Stimulated activated CD4-positive, alpha-beta T cell treated with anti-CD3 and anti-CD28 coated beads, TNF-alpha, amount 100 ng/mL, for 24 hours (primary cell): ENCODE data around the gene SSBP4.
"Not testable (repeated sequence)": the region's sequence is repeated elsewhere in the genome, so short reads cannot be mapped to it uniquely, and the experiment has no call there.

ENCODE experiments used
- DNase-seq, 3 experiments: peaks; one replicate each; pipeline ENCODE4 v3.0.0-alpha.2; 2020; ENCODE audit warnings: low read depth in 3 of 3

SSBP4 gene

DNA sequence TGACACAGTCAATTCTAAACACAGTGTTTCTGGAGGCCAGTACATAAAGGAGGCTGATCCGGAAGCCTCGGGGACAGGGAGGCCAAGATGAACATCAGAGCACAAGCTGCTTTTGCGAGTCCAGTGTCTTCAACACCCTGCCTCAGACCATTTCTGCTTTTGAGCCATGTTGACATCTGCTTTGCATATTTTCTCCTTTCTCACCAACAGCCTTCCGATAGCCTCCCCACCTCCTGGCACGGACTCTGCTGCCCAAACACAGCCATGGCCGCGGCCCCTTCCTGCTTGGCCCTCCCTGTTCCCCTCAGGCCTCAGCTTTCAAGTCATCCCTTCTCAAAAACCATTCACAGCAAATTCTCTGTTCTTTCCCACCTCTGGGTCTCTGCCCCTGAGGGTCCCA, 25.4 kb upstream of the SSBP4 start:
- no peak for DNase-seq

GRCh38 chr19:18396471-18397241, 22.5 kb upstream of the SSBP4 start:
- DNase-seq = no peak

DNA sequence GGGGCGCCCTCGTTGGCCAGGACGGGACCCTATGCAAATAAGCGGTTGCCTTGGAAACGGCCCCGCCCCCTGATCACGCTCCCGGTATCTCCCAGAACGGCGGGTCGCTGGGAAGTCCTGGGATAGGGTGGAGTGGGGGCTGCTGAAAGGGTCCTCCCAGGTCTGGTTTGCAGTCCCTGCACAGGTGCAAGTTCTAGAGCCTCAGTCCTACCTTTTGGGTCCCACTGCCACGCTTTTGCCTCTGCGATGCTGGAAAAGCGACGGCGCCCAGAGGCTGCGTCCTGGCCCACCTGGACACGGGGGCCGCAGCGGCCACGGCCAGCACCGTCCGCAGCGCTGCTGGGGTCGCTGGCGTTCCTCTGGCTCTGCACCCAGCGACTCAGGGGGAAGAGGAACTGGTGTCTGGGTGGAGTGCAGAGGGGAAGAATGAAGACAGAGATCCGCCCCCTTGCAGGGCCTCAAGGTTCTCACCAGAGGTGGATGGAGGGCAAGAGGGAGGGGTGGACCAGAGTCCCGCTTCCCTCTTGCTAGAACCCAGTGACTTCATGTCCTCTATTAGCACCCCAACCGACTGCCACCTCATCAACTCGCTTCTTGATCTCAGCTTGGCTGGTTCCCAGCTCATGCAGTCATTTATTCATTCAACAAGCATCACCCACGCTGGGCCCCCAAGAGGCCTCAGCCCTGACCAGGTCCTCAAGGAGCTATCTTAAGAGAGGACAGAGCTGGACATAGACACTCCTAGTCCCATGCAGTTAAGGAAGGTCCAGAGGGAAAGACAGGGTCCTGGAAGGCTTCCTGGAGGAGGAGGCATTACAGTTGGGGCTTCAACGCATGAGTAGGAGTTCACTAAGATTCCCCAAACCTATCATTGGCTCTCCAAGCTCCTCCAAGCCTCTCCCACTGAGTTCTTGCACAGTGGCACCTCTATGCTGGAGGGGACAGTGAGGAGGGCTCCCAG, 21.7 kb upstream of the SSBP4 start, which contains the start of gene LRRC25:
Gene LRRC25 (minus strand): TSS at position 381 of the 961 bp plus-strand sequence. CDS start 659 bp downstream, outside the sequence.
- no peak for DNase-seq

- DNase-seq = no peak
These were observed 20.2 kb upstream of the SSBP4 start for GRCh38 chr19:18399008-18399407.

DNA sequence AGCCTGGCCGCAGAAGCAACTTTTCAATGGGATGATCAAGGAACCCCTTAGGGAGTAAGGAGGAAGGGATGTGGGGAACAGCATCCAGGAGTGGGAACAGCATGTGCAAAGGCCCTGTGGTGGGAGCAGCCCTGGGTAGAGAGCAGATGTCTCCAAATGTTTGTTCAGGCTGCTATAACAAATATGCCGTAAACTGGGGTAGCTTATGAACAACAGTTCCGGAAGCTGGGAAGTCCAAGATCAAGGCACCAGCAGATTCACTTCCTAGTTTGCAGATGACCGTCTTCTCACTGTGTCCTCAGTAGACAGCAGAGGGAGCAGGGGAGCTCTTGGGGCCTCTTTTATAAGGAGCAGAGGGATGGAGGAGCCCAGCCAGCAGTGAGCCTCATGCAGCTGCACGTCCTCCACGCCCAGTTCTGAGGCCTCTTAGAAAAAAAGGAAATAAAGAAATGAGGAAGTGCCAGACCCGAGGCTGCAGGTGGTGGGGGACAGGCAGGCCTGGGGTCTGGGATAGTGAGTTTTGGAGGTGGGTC, 17.6 kb upstream of the SSBP4 start:
- DNase-seq = no peak

GRCh38 chr19:18402455-18403248, 16.5 kb upstream of the SSBP4 start:
- not testable (repeated sequence) for DNase-seq

DNA sequence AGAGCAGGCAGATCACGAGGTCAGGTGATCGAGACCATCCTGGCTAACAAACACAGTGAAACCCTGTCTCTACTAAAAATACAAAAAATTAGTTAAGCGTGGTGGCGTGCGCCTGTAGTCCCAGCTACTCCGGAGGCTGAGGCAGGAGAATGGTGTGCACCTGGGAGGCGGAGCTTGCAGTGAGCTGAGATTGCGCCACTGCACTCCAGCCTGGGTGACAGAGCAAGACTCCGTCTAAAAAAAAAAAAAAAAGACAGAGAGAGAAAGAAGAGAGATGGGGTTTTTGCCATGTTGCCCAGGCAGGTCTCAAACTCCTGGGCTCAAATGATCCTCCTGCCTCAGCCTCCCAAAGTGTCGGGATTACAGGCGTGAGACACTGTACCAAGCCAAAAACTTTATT, 13.4 kb upstream of the SSBP4 start:
- not testable (repeated sequence) for DNase-seq

- no peak for DNase-seq
These were observed 12.4 kb upstream of the SSBP4 start for GRCh38 chr19:18406749-18407148.

DNA sequence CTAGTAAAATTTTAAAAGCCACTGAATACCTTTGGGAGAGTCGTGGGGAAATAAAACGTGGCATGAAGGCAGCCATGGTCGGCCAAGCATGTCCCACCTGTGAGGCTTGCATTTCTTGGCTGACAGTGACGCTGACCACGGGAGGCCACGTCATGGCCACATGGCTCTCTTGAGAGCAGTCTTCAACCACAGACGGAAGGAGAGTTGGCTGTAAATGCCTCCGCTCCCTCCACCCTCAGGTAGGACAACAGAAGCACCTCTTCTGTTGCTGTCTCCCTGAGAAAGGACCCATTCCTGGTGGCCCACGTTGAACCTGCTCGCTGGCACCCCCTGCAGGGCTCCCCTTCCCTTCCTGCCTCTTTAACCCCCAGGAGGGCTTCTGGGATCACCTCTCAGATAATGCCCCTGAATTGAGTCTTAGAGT, 11.1 kb upstream of the SSBP4 start:
- DNase-seq = no peak

- no peak for DNase-seq
These were observed 6.5 kb upstream of the SSBP4 start for GRCh38 chr19:18412610-18413239.

DNA sequence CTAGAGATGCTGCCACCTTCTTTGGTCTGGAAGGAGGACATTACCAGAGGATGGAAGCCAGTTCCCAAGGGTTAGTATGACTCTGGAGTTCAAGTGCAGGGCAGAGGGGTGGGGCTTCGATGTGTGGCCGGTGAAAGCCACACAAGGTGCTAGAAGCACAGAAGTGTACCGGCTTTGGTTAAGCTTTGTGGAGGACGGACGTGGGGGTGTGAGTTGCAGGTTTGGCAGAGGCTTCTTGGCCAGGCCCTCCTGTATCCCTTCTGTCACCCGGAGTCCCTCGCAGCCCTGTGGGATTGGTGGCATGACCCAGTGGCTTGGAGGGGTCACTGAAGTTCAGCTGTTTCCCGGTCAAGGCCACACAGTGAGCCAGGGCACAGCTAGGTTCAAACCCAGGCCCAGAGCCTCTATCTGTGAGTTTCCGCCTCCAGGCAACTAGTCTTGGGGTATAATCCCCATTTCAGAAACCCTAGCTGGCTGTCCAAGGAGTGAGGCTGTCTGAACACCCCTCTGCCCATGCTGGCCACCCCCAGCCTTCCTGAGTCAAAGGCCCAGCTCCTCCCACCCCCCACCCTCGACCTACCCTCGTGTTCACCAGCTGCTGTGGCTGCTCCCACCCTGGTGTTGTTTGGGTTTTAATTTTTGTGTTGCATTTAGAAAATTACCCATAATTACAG, 4.6 kb upstream of the SSBP4 start:
- no peak for DNase-seq

- DNase-seq = no peak
These were observed 3.9 kb upstream of the SSBP4 start for GRCh38 chr19:18415178-18415867.

DNA sequence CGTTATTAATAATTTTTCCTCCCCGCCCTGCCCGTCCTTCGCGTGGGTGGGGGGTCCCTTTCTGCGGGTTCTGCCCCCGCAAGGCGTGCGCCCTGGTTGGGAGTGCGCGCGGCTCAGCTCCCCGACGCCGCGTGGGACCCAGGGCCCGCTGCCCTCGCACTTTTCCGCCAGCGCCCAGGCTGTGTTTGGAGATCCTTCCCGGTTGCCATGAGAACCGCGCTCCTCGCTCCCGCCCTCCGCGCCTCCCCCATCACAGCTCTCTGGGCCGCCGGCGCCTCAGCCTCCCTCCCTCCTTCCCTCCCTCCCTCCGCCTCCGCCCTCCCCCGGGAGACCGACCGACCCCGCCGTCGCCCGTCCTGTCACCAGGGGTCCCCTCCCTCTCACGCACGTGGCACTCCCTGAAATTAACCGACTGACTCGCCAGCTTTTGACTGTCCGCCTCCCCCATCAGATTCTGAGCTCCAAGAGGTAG, 2.4 kb upstream of the SSBP4 start:
- DNase-seq = peak in 1 of 3 experiments; percentile 70

GRCh38 chr19:18417250-18418028, 1.8 kb upstream of the SSBP4 start:
- no peak for DNase-seq

GRCh38 chr19:18418029-18418482, 1.1 kb upstream of the SSBP4 start:
- no peak for DNase-seq

DNA sequence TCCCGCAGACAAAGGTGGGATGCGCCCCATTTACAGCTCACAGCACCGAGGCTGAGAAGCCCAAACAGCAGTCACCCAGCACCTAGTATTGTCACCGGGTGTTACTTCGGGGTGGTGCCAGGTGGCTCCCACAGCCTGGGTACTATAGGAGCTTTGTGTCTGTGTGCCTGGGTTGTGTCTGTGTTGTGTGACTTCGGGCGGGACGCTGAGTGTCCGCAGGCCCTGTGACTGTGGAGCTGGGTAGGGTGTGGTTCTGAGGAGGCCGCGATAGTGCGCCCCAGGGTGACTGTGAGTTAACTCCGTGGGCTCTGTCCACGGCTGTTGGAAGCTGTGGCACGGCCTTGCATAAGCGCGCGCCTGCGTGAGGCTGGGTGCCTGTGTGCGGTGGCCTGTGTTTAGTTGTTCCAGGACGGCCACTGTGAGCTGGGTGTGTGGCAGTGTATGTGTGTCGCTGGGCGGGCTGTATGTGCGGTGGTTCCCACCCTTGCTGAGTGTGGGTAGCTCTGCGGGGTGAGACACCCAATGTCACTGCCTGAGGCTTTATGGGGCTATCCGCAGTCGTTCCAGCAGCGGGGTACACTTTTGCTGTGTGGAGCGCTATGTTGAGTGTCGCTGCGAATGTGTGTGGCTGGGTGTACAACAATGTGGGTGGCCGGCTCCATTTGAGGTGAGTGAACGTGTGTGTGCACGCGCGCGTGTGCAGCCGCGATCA, 559 bp upstream of the SSBP4 start:
- DNase-seq = no peak

- peak in 1 of 3 experiments; percentile 57 for DNase-seq
These were observed 682 bp downstream of the SSBP4 start for GRCh38 chr19:18419699-18420460.
